ENCODE measurements around the gene PAX2. TPM values are rescaled to one million over a fixed set of nuclear protein-coding genes. Genes with fewer than 3 reads are reported as not detected.
A peak's percentile ranks its signal among the peaks of the same experiment; 100 is the strongest.

PAX2 gene
- total RNA-seq, 1 experiment from 2014 or later = 2.1 TPM

DNA sequence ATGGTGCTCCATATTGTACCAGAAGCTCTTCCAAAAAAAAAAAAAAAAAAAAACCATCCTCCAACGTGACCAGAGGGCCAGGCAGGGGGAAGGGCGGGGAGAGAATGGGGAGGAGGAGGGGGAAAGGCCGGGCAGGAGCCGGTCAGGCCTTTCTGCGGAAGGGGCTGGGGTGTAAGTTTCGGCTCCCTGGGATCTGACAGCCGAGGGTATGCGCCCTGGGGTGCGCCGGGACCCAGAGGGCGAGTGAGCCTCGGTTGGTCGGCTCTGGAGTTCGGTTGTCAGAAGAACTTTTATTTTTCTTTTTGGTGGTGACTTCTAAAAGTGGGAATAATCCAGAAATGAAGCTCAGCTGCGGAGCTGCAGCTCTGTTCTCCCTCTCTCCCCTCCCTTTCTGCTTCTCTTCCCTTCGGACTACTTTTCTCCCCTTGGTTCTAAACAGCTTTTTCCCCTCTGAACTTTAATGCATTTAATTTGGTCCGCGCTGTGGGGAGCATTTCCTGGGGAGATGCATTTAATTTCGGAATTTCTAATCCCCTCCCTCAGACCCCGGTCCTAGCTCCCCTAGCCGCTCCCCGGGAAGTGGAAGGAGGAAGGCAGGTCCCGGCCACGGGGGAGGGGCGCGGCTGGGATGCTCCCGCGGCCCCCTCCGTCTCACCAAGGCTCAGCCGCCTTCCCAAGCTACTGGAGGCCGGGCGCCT lies 3.9 kb upstream of the PAX2 start:
- Histone ChIP-seq H3K27me3 (peaks cover 62% of the 10 kb centered on the region), H3K4me1 (peaks cover 23% of the 10 kb centered on the region), H3K36me3 (no peaks in the 10 kb centered on the region), H3K27ac (no peak overlapping the region), H3K9me3 (replicated peaks) (no peaks in the 10 kb centered on the region), H3K4me3 (no peak overlapping the region)
- DNase-seq = peak in 1 of 2 experiments; percentile 42

DNA sequence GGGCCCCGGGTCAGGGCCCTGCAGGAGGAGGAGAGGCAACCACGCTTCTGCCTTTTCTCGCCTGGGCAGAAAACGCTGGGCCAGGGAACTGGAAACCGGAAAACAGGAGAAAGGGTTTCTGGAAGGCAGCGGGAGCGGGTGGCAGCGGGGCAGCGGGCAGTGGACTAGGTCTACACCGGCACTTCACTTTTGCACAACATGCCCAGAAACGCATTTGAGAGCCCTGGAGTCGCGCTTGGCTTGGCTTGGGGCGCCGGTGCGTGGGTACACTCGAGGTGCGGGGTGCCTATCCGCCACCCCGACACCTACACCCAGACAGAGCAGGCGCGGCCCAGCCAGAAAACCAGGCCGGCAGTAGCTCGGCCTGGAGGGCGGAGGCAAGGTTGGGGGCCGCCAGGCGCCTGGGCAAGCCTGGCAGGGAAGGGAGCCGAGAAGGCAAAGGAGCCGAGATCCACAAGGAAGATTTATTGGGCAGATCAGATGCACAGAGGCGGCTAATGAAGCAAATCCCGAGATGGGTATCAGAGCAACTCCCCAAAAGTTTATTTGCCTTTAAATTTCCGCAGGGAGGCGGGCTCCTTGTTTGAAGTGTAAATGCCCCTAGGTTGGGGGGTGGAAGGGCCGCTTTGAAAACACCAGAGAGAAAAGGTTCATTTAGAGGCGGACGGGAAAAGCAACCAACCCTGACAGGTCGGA lies 3.2 kb upstream of the PAX2 start:
- no peak for DNase-seq
- Histone ChIP-seq H3K27me3 (peaks cover 69% of the 10 kb centered on the region), H3K36me3 (no peaks in the 10 kb centered on the region), H3K27ac (no peak overlapping the region), H3K4me3 (no peak overlapping the region), H3K4me1 (peaks cover 23% of the 10 kb centered on the region), H3K9me3 (replicated peaks) (no peaks in the 10 kb centered on the region)

DNA sequence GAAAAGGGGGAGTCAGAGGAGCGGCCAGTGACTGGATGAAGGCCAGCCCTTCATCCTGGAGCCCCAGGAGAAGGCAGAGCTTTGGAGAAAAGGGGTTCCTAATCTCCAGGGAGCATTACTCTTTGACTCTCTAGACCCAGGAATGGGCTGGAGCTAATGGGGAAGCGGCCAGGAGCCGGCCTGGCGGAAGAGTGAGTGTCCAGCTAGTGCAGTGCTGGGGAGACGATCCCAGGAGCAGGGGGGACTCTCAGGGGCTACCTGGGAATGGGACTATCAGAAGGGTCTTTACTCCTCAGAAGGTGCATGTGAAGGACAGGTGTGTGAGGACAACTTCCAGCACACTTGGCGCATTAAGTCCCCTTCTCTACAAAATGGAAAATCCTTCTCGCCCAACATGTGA lies 2.4 kb upstream of the PAX2 start:
- Histone ChIP-seq H3K27ac (no peak overlapping the region), H3K27me3 (peaks cover 74% of the 10 kb centered on the region), H3K4me1 (peaks cover 23% of the 10 kb centered on the region), H3K9me3 (replicated peaks) (no peaks in the 10 kb centered on the region), H3K36me3 (no peaks in the 10 kb centered on the region), H3K4me3 (no peak overlapping the region)
- no peak for DNase-seq

DNA sequence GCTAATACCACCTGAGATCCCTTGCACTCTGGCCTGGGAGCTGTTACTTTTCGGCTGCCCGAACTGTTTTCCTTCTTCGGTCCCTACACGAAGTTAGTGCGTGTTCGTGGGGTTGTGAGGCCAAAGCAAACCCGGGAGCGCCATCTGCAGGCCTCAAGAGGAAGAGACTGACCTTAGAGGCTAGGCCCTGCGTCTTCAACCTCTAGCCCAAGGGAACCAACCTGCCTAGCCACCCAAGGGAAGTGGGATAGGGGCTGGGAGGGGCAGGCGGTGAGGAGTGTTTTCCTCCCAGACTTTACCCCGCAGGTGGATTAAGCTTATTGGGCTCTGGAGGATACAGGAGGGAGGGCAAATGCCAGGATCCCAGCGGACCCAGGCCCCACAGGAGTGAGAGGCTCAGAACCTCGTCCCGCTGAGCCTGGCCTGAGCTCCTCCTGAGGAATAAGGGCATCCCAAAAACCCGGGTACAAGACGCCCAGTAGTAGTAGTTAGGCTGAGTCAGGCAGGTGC lies 1.7 kb upstream of the PAX2 start:
- Histone ChIP-seq H3K36me3 (no peaks in the 10 kb centered on the region), H3K4me1 (peaks cover 24% of the 10 kb centered on the region), H3K27ac (no peak overlapping the region), H3K9me3 (replicated peaks) (no peaks in the 10 kb centered on the region), H3K27me3 (peaks cover 74% of the 10 kb centered on the region), H3K4me3 (no peak overlapping the region)
- DNase-seq = peak; percentile 67 to 92

DNA sequence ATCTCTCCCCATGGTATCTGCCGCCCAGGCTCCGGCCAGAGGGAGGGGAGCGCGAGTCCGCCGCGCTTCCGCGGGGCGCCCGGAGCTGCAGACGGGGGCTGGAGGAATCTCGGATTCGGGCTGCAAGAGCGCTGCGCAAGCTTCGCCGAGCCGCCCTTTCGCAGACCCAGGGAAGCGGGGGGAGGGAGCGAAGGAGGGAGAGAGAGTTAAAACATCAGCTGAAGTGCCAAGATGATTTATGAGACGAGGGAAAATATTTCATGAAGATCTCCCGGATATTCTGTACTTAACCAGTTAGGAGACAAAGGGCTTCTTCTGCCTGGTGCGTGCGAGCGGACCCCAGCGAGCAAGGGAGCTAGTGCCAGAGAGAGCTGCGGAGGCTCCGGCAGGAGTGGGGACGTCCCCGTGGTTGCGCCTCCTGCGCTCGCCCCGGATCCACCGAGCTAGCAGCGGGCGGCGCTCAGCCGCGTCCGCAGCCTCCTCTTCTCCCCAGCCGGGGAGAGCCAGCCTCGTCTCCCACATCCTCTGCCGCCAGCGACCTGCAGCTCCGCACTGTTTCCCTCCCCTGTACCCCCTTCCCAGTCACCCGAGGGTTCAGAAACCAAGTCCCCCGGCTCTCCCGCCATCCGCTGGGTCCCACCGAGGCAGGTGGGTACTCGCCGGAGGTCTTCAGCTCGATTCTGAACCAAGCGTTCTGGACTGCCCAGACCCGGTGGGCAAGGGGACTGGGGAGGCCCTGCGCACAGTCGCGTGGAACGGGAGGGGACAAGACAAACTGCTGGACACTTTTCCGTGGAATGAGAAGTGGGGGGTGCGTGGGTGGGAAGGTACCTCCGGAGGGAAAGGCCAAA lies 1.0 kb upstream of the PAX2 start:
- peaks cover 74% of the 10 kb centered on the region for H3K27me3 ChIP-seq
- no peaks in the 10 kb centered on the region for H3K36me3 ChIP-seq
- no peaks in the 10 kb centered on the region for H3K9me3 ChIP-seq (replicated peaks)
- peak; percentile 43 to 61 for DNase-seq
- H3K4me3 ChIP-seq = peak overlapping the region; percentile 60
- peaks cover 24% of the 10 kb centered on the region for H3K4me1 ChIP-seq
- H3K27ac ChIP-seq = no peak overlapping the region

DNA sequence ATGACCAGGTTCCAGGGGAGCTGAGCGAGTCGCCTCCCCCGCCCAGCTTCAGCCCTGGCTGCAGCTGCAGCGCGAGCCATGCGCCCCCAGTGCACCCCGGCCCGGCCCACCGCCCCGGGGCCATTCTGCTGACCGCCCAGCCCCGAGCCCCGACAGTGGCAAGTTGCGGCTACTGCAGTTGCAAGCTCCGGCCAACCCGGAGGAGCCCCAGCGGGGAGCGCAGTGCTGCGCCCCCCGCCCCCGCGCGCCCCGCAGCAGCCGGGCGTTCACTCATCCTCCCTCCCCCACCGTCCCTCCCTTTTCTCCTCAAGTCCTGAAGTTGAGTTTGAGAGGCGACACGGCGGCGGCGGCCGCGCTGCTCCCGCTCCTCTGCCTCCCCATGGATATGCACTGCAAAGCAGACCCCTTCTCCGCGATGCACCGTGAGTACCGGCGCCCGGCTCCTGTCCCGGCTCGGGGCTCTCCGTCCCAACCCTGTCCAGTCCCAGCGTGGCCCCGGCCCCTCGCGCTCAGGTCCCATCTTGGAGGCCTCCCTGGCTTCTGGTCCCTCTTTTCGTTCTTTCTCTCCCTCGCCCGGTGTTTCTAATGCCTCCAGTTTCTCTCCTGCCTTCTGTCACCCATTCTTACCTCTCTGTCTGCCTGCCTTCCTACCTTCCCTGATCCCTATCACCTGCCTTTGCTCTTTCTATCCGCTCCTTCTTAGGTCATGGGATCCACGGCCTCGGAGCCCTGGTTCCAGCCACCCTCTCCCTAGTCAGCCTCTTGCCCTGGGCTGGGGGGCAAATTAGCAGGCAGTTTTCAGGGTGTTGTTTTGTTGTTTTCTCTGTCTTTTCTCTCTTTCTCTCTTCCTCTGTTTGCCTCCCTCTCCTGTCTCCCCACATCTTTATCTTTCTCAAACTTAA lies 751 bp downstream of the PAX2 start:
- H3K4me1 ChIP-seq = peaks cover 24% of the 10 kb centered on the region; the same call in 1 of the 2 replicates
- H3K4me3 ChIP-seq = peak overlapping the region; percentile 60
- peaks cover 60% of the 10 kb centered on the region for H3K27me3 ChIP-seq
- no peak overlapping the region for H3K27ac ChIP-seq
- H3K9me3 ChIP-seq (replicated peaks) = no peaks in the 10 kb centered on the region
- peak; percentile 53 to 56 for DNase-seq
- H3K36me3 ChIP-seq = no peaks in the 10 kb centered on the region

DNA sequence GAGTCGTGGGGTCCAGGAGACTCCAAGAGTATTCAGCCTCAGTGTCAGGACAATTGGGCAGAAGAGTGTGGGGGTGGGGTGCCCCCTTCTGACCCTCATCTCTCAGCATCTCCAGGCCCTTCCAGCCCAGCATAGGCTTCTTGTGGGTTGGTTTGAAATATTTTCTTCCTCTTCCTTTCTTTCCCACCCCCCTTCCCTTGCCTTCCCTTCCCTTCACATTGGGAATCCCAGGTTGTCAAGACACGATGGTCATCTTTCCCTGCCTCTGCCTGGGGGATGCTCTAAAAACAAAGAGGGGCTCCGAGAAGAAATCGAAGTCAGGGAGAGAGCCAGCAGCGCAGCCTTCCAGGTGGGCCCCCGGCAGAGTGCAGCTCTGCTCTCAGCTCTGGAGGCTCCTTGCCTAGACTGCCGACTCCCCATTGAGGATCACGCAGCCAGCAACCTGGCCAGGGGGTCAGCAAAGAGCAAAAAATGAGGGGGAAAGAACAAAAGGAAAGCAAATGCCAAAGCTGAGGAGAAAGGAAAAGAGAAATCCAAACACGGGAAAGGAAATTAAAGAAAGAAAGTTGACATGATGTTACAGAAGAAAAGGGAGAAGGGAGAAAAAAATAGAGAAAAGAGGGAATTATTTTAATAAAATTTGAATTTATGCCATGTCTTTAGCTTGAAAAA lies 1.5 kb downstream of the PAX2 start:
- H3K27ac ChIP-seq = no peak overlapping the region
- H3K4me1 ChIP-seq = peaks cover 24% of the 10 kb centered on the region; the same call in 1 of the 2 replicates
- DNase-seq = no peak
- H3K36me3 ChIP-seq = no peaks in the 10 kb centered on the region
- no peaks in the 10 kb centered on the region for H3K9me3 ChIP-seq (replicated peaks)
- peak overlapping the region; percentile 60 for H3K4me3 ChIP-seq
- H3K27me3 ChIP-seq = peaks cover 56% of the 10 kb centered on the region

DNA sequence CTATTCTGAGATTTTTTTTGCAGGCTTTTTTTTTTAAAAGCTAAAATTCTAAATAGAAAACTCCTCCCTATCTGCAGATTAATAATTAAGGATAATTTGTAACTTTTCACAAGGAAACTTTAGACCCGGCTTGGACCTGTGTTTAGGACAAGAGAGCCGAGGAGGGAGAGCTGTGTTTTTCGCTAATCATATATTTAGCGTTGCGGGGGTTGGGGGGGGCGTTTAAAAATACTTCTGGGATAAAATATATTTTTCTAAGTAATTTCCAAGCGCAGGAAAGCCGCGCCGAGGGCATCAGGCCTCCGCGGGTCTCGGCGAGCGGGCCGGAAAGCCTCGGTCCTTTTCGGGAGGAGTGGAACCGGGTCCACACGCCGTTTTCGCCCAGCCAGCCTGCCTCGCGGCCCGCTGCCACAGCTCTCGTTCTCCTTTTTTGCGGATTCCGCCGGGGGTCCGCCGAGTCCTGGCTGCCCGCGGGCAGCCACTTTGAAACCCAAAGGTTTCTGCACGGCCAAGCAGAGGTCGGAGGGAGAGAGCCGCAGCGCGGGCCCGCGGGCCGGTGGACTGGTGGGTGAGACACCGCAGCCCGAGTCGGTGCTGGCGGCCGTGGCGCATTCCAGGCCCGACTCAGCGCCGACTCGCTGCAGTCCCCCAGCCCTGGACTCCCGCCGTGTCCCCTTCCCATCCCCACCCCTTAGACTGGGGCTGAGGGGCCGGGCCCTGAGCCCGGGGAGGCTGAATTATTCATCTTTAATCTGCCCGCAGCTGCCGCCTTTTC lies 2.3 kb downstream of the PAX2 start:
- Histone ChIP-seq H3K9me3 (replicated peaks) (no peaks in the 10 kb centered on the region), H3K27ac (no peak overlapping the region; the same call in 1 of the 2 replicates), H3K36me3 (no peaks in the 10 kb centered on the region), H3K4me1 (peaks cover 24% of the 10 kb centered on the region; the same call in 1 of the 2 replicates), H3K4me3 (peak overlapping the region; percentile 60), H3K27me3 (peaks cover 51% of the 10 kb centered on the region)
- DNase-seq = peak; percentile 40 to 52

DNA sequence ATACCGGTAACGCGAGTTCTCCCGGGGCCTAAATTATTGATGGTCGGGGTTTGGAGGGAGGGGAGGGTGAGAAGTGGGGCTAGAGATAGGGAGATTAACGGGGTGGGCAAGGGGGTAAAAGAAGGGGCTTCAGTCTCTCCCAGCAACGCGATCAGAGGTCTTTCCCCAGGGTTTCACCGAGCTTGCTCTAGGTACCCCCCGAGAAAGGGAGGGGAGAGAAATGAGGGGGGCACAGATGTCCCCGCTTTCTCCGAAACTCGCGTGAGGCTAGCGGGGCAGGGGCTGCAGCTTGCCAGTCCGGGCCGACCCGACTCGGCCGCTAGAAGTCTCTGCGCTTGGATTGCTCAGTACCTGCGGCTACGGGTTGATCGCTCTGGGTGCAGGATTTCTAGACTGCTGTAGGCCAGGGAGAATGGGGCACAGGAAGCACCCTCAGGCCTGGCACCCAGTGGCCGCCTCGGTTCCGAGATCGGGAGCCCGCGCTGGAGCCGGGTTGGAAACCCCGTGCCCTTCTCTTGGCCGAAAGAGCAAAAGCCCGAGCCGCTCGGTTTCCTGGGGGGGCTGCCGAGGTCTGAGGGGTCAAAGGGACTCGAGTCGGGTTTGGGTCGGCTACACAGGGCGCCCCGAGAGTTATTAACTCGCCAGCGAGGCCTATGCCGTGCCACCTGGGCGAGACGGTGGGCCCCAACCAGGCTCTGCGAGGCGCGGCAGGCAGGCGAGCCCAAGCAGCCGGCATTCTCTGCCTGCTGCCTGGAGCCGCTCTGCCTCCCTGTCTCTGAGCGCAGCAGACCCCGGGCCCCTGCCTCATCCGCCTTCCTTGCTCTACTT lies 3.1 kb downstream of the PAX2 start:
- Histone ChIP-seq H3K9me3 (replicated peaks) (no peaks in the 10 kb centered on the region), H3K27ac (no peak overlapping the region; the same call in 1 of the 2 replicates), H3K4me3 (peak overlapping the region; percentile 60), H3K36me3 (no peaks in the 10 kb centered on the region), H3K4me1 (peaks cover 24% of the 10 kb centered on the region; the same call in 1 of the 2 replicates), H3K27me3 (peaks cover 48% of the 10 kb centered on the region)
- no peak for DNase-seq

DNA sequence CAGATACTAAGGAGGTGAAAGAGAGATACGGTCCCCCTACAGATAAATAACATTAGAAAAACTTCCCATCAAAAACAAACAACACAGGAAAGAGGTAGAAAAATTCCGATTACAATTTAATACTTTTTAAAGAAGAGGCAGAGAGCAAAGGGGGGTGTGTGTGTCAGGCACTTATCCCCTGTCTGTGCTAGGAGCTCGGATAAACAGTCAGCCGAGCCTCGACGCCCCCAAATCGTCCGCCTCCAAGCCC lies 3.6 kb downstream of the PAX2 start:
- no peak for DNase-seq
- Histone ChIP-seq H3K4me1 (peaks cover 21% of the 10 kb centered on the region; the same call in 1 of the 2 replicates), H3K9me3 (replicated peaks) (no peaks in the 10 kb centered on the region), H3K27me3 (peaks cover 42% of the 10 kb centered on the region), H3K36me3 (no peaks in the 10 kb centered on the region), H3K27ac (no peak overlapping the region; the same call in 1 of the 2 replicates), H3K4me3 (peak overlapping the region; percentile 60)

DNA sequence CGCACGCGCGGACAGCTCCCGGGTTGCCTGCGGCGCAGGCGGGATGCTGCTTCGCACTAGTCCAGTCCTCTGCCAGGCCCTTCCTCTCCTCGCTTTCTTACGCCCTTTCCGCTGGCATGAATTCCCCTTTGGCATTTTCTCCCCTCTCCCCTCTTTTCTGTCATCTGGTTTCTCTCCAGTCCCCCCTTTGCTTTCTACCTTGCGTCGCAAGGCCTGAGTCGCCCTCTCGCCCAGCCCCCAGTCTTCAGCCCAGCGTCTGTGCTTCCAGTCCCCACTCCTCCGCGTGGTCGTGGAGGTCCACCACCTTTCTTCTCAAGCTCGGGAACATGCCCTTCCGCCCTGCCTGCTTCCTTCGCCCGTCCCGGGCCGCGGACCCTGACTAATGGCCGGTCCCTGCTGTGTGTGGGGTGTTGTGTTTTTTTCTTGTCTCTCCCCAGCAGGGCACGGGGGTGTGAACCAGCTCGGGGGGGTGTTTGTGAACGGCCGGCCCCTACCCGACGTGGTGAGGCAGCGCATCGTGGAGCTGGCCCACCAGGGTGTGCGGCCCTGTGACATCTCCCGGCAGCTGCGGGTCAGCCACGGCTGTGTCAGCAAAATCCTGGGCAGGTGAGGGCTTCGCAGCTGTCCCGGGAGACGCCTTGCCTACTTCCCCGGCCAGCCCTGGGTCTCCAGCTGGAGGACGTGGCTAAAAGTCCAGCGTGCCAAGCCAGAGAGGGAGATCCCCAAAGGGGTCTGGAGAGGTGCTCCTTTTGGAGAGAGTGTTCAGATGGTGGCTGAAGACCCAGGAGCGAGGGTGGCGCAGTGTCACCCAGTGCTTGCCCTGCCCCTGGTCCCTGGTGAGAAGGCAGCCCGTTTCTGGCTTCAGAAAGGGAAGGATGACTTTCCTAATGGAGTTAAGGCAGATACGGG lies 4.2 kb downstream of the PAX2 start:
- peaks cover 36% of the 10 kb centered on the region for H3K27me3 ChIP-seq
- H3K36me3 ChIP-seq = no peaks in the 10 kb centered on the region
- peak; percentile 79 to 81 for DNase-seq

More for the DNA sequence above, 4.2 kb downstream of the PAX2 start:
- H3K4me3 ChIP-seq = peak overlapping the region; percentile 60
- H3K9me3 ChIP-seq (replicated peaks) = no peaks in the 10 kb centered on the region
- peaks cover 18% of the 10 kb centered on the region; the same call in 1 of the 2 replicates for H3K4me1 ChIP-seq
- peak overlapping the region; percentile 40 for H3K27ac ChIP-seq
